ENCODE results near the gene PXDC1. TPM values are rescaled to one million over a fixed set of nuclear protein-coding genes. Genes with fewer than 3 reads are reported as not detected.
"Not testable (repeated sequence)": the region's sequence is repeated elsewhere in the genome, so short reads cannot be mapped to it uniquely, and the experiment has no call there.

Gene PXDC1
- total RNA-seq, 1 donor, result 39.4 TPM

- no peak for TF ChIP-seq CTCF (IDR thresholded peaks at IDR 0.05; ENCODE audit: insufficient read depth, low read length)
Measured at GRCh38 chr6:3768502-3768901, 17.0 kb upstream of the PXDC1 start.

GRCh38 chr6:3767483-3767882 lies 16.0 kb upstream of the PXDC1 start:
- not testable (repeated sequence) for H3K4me3 ChIP-seq (ENCODE audit: low read depth, low read length); DNase-seq (ENCODE audit: low read depth)

More at GRCh38 chr6:3768502-3768901, 17.0 kb upstream of the PXDC1 start:
- H3K4me3 ChIP-seq (ENCODE audit: low read depth, low read length), result no peak overlapping the region
- no peak for DNase-seq (ENCODE audit: low read depth)

- peak; percentile 73 for DNase-seq (ENCODE audit: low read depth)
- TF ChIP-seq CTCF (IDR thresholded peaks at IDR 0.05; ENCODE audit: insufficient read depth, low read length), result no peak
- no peak overlapping the region for H3K4me3 ChIP-seq (ENCODE audit: low read depth, low read length)
Measured at GRCh38 chr6:3766214-3766613, 14.7 kb upstream of the PXDC1 start.

- DNase-seq (ENCODE audit: low read depth), result no peak
- no peak for TF ChIP-seq CTCF (IDR thresholded peaks at IDR 0.05; ENCODE audit: insufficient read depth, low read length)
- H3K4me3 ChIP-seq (ENCODE audit: low read depth, low read length), result no peak overlapping the region
Measured at GRCh38 chr6:3765415-3765814, 13.9 kb upstream of the PXDC1 start.

GRCh38 chr6:3764516-3765335 lies 13.2 kb upstream of the PXDC1 start:
- no peak overlapping the region for H3K4me3 ChIP-seq (ENCODE audit: low read depth, low read length)
- no peak for TF ChIP-seq CTCF (IDR thresholded peaks at IDR 0.05; ENCODE audit: insufficient read depth, low read length)
- no peak for DNase-seq (ENCODE audit: low read depth)

- H3K4me3 ChIP-seq (ENCODE audit: low read depth, low read length), result no peak overlapping the region
- TF ChIP-seq CTCF (IDR thresholded peaks at IDR 0.05; ENCODE audit: insufficient read depth, low read length), result no peak
- no peak for DNase-seq (ENCODE audit: low read depth)
Measured at GRCh38 chr6:3762852-3763251, 11.3 kb upstream of the PXDC1 start.

GRCh38 chr6:3762359-3762758 lies 10.8 kb upstream of the PXDC1 start:
- no peak overlapping the region for H3K4me3 ChIP-seq (ENCODE audit: low read depth, low read length)
- DNase-seq (ENCODE audit: low read depth), result no peak
- TF ChIP-seq CTCF (IDR thresholded peaks at IDR 0.05; ENCODE audit: insufficient read depth, low read length), result no peak
